Retinal pigment epithelial cell (primary cell): ENCODE measurements around the gene LCN10.
A peak's percentile ranks its signal among the peaks of the same experiment; 100 is the strongest.

ENCODE experiments used
- DNase-seq: peaks from one replicate; pipeline ENCODE4 v3.0.0-alpha.2; 2010; ENCODE audit warnings: low read depth
- H3K4me3 ChIP-seq: 2 replicates; pipeline ENCODE4 v1.5.1; 2011; ENCODE audit warnings: mild to moderate bottlenecking, low read length, control low read depth, moderate library complexity
- CTCF ChIP-seq: conservative IDR thresholded peaks from 2 replicates; pipeline ENCODE4 v1.5.1; 2011; ENCODE audit warnings: low read depth, low read length, control low read depth, inconsistent platforms

Gene LCN10

GRCh38 chr9:136695955-136696354 is 46.8 kb downstream of the LCN10 start:
- DNase-seq, result no peak

GRCh38 chr9:136695435-136695895 is 47.3 kb downstream of the LCN10 start:
- H3K4me3 ChIP-seq, result no peak overlapping the region
- TF ChIP-seq CTCF, result no peak
- DNase-seq, result no peak

More at GRCh38 chr9:136695955-136696354, 46.8 kb downstream of the LCN10 start:
- no peak overlapping the region for H3K4me3 ChIP-seq
- no peak for TF ChIP-seq CTCF

- no peak overlapping the region for H3K4me3 ChIP-seq
- TF ChIP-seq CTCF, result no peak
- DNase-seq, result no peak
Observed at GRCh38 chr9:136694872-136695247, 47.9 kb downstream of the LCN10 start.

- peak; percentile 84 for TF ChIP-seq CTCF
- no peak overlapping the region for H3K4me3 ChIP-seq
- DNase-seq, result no peak
Observed at GRCh38 chr9:136694163-136694871, 48.4 kb downstream of the LCN10 start.

GRCh38 chr9:136693490-136694162 is 49.1 kb downstream of the LCN10 start:
- TF ChIP-seq CTCF, result no peak
- no peak for DNase-seq
- H3K4me3 ChIP-seq, result no peak overlapping the region

GRCh38 chr9:136693135-136693489 is 49.6 kb downstream of the LCN10 start:
- no peak for DNase-seq
- H3K4me3 ChIP-seq, result no peak overlapping the region
- TF ChIP-seq CTCF, result no peak
